ENCODE results near the gene ZNF84.

Gene ZNF84

DNA sequence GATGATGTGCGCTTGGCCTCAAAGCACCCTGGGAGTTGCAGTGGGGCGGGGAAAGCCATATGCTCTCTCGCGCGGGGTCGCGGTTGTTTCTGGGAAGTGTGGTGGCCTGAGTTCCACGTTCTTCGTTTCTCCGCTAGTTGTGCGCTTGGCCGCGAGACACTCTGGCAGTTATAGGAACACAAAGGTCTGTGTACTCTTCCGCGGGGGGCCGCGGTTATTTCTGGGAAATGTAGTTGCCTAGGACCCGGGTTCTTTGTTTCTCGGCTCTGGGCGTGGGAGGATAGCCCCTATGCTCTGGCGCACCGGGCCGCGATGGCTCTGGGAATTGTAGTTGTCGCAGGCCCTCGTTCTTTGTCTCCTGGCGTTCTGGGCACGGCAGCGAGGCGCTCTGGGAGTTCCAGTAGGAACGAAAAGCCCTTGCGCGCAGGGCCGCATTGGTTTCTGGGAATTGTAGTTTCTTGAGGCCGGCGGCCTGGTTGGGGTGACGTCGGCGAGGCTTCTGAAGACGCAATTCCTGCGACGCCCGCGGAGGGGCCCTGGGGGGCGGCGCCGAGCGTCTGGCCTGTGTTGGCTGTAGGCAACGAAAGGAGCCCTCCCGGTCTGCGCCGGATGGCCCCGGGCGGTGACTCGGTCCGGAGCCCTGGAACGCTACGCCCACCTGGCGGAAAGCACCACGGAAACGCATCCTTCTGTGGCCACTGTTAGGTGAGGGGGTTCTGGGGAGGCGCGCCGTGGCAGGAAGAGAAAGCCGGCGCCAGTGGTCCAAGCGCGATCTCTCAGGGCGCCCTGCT lies 43.3 kb downstream of the ZNF84 start, which contains the start of gene ZNF140:
Gene ZNF140, plus strand, starts transcription at position 556 of the 791 bp plus-strand sequence. CDS start 398 bp downstream, outside the sequence.
- in situ Hi-C loops (cut with MboI; ENCODE audit: low sequenced_read_pairs) = no loop called here
- Histone ChIP-seq H3K4me3 (peak within 1 kb of the TSS; percentile 88), H3K9me3 (peaks cover 20% of the 10 kb centered on the region), H3K27me3 (ENCODE audit: low read depth) (no peaks in the 10 kb centered on the region), H3K4me1 (no peaks in the 10 kb centered on the region), H3K36me3 (replicated peaks) (peaks cover 31% of the 10 kb centered on the region)
- peak; percentile 93 to 96 for DNase-seq (ENCODE audit: low spot score in 2 of 2)

DNA sequence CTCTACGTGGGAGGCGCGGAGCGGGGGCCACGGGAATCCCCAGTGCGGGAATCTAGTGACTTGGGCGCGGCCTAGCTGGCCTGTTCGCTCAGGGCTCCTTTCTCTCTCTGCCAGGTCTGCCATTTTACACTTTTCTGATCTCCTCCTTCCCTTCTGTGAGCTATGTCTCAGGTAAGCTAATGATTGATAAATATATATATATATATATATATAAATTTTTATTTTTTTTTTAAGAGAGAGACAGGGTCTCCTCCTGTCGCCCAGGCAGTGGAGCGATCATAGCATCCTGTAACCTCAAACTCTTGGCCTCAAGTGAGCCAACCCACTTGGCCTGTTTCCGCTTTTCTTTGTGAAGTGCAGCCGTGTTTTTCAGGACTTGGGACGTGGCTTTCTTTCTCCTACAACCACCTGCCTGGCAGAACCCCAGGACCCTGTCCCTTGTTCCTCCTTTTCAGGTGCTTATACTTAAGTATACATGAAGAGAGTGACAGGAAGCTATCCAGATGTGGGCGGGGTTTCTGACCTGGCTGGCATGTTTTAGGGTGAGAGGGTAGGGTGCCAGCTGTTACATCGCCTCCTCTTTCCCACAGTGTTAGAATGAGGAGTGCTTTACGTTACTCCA lies 44.0 kb downstream of the ZNF84 start:
- H3K4me3 ChIP-seq = peak overlapping the region; percentile 88
- no peak for DNase-seq (ENCODE audit: low spot score in 2 of 2)
- peaks cover 20% of the 10 kb centered on the region for H3K9me3 ChIP-seq
- in situ Hi-C loops (cut with MboI; ENCODE audit: low sequenced_read_pairs) = no loop called here
- peaks cover 37% of the 10 kb centered on the region for H3K36me3 ChIP-seq (replicated peaks)
- H3K4me1 ChIP-seq = no peaks in the 10 kb centered on the region
- H3K27me3 ChIP-seq (ENCODE audit: low read depth) = no peaks in the 10 kb centered on the region

GRCh38 chr12:133083345-133083744 lies 46.0 kb downstream of the ZNF84 start:
- Histone ChIP-seq H3K9me3 (peaks cover 16% of the 10 kb centered on the region), H3K4me1 (no peaks in the 10 kb centered on the region), H3K27me3 (ENCODE audit: low read depth) (no peaks in the 10 kb centered on the region), H3K36me3 (replicated peaks) (peaks cover 44% of the 10 kb centered on the region), H3K4me3 (no peak overlapping the region)
- no peak for DNase-seq (ENCODE audit: low spot score in 2 of 2)
- in situ Hi-C loops (cut with MboI; ENCODE audit: low sequenced_read_pairs) = no loop called here

GRCh38 chr12:133105620-133106019 lies 68.3 kb downstream of the ZNF84 start:
- DNase-seq (ENCODE audit: low spot score in 2 of 2) = no peak
- Histone ChIP-seq H3K27me3 (ENCODE audit: low read depth) (no peaks in the 10 kb centered on the region), H3K9me3 (peaks cover 39% of the 10 kb centered on the region), H3K4me1 (no peaks in the 10 kb centered on the region), H3K4me3 (no peak overlapping the region), H3K36me3 (replicated peaks) (peaks cover 23% of the 10 kb centered on the region)
- in situ Hi-C loops (cut with MboI; ENCODE audit: low sequenced_read_pairs) = no loop called here

- Histone ChIP-seq H3K27me3 (ENCODE audit: low read depth) (no peaks in the 10 kb centered on the region), H3K4me1 (no peaks in the 10 kb centered on the region), H3K9me3 (peaks cover 40% of the 10 kb centered on the region), H3K4me3 (no peak overlapping the region), H3K36me3 (replicated peaks) (peaks cover 23% of the 10 kb centered on the region)
- no peak for DNase-seq (ENCODE audit: low spot score in 2 of 2)
- in situ Hi-C loops (cut with MboI; ENCODE audit: low sequenced_read_pairs) = no loop called here
Measured at GRCh38 chr12:133106253-133106652, 68.9 kb downstream of the ZNF84 start.

GRCh38 chr12:133107121-133107520 lies 69.8 kb downstream of the ZNF84 start:
- in situ Hi-C loops (cut with MboI; ENCODE audit: low sequenced_read_pairs) = no loop called here
- Histone ChIP-seq H3K4me1 (no peaks in the 10 kb centered on the region), H3K9me3 (peaks cover 40% of the 10 kb centered on the region), H3K4me3 (no peak overlapping the region), H3K36me3 (replicated peaks) (peaks cover 23% of the 10 kb centered on the region), H3K27me3 (ENCODE audit: low read depth) (no peaks in the 10 kb centered on the region)
- no peak for DNase-seq (ENCODE audit: low spot score in 2 of 2)

- Histone ChIP-seq H3K9me3 (peaks cover 44% of the 10 kb centered on the region), H3K27me3 (ENCODE audit: low read depth) (no peaks in the 10 kb centered on the region), H3K4me3 (no peak overlapping the region), H3K36me3 (replicated peaks) (peaks cover 23% of the 10 kb centered on the region), H3K4me1 (no peaks in the 10 kb centered on the region)
- no peak for DNase-seq (ENCODE audit: low spot score in 2 of 2)
- in situ Hi-C loops (cut with MboI; ENCODE audit: low sequenced_read_pairs) = no loop called here
Measured at GRCh38 chr12:133108150-133108549, 70.8 kb downstream of the ZNF84 start.
